ENCODE measurements around the gene CALCOCO2.
"Not testable (repeated sequence)": the region's sequence is repeated elsewhere in the genome, so short reads cannot be mapped to it uniquely, and the experiment has no call there.

The CALCOCO2 gene

DNA sequence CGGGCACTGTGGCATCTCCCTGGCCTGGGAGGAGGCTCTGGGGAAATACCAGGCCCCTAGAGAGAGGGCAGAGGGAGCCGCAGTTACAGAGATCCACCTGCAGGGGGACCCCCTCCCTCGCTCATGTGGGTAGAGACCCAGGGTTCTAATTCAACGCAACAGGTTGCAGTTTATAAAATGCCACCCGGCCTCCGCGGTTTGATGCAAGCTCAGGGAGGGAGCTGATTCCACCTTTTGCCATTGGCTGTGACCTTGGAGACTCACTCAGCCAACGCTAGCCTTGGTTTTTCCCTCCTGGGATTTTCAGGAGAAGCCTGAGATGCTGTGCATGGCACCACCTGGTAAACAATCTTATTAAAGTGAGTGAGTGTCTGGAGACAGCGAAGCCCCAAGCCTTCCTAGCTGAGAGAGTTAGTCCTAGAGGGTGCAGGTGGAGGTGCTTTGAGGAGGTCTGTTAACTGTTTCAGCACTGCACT is 25.9 kb upstream of the CALCOCO2 start:
- Histone ChIP-seq H3K4me3 (ENCODE audit: low read depth, low read length) (peak overlapping the region; percentile 19), H3K27me3 (ENCODE audit: control insufficient read depth, insufficient read depth, low read length) (no peaks in the 10 kb centered on the region), H3K36me3 (ENCODE audit: control insufficient read depth, insufficient read depth, low read length) (no peaks in the 10 kb centered on the region), H3K9me3 (ENCODE audit: control insufficient read depth, insufficient read depth, low read depth, low read length) (no peaks in the 10 kb centered on the region), H3K4me1 (ENCODE audit: control insufficient read depth, insufficient read depth, low read length) (no peaks in the 10 kb centered on the region), H3K9ac (ENCODE audit: low read length) (no peak overlapping the region), H3K27ac (ENCODE audit: low read depth, low read length) (no peak overlapping the region)

DNA sequence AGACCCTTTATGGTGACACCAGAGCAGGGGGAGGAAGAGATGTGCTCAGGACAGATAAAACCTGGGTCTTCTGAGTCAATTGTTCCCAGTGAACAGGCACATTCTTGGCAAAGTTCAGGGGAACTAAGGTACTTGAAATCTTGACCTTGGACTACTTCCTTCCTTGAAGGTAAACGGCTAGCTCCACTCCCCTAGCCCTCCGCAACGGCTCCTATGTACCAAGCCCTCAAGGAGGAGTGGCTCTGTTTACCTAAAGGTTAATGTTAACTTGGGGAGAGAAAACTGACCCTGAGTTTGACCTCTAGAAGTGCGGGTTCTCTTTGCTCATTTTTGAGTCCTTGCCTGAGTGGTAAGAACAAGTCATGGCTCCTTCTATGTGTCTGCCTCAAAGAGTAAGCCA is 21.7 kb upstream of the CALCOCO2 start:
- Histone ChIP-seq H3K27me3 (ENCODE audit: control insufficient read depth, insufficient read depth, low read length) (no peaks in the 10 kb centered on the region), H3K4me3 (ENCODE audit: low read depth, low read length) (no peak overlapping the region), H3K4me1 (ENCODE audit: control insufficient read depth, insufficient read depth, low read length) (no peaks in the 10 kb centered on the region), H3K36me3 (ENCODE audit: control insufficient read depth, insufficient read depth, low read length) (no peaks in the 10 kb centered on the region), H3K9me3 (ENCODE audit: control insufficient read depth, insufficient read depth, low read depth, low read length) (no peaks in the 10 kb centered on the region), H3K9ac (ENCODE audit: low read length) (no peak overlapping the region), H3K27ac (ENCODE audit: low read depth, low read length) (no peak overlapping the region)

DNA sequence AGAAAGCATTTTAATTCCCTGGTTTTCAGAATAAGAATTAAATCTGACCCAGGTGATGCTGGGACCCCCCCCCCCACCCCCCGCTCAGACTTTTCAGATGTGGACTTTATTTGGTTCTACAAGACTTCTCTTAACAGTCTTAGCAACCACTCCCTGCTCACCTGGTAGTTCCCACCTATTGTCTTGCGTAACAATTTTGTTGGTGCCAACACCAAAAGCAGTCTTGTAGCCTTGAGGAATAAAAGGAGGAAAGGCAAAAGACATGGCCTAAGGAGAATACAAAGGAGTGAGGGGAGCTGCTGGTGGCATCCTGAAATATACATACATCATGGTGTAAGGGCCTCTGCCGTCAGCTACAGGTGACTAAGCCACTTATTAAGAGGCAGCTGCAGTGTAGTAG is 18.8 kb upstream of the CALCOCO2 start:
- H3K9ac ChIP-seq (ENCODE audit: low read length) = no peak overlapping the region
- H3K4me1 ChIP-seq (ENCODE audit: control insufficient read depth, insufficient read depth, low read length) = no peaks in the 10 kb centered on the region
- peaks cover 18% of the 10 kb centered on the region for H3K27me3 ChIP-seq (ENCODE audit: control insufficient read depth, insufficient read depth, low read length)
- H3K9me3 ChIP-seq (ENCODE audit: control insufficient read depth, insufficient read depth, low read depth, low read length) = no peaks in the 10 kb centered on the region
- H3K4me3 ChIP-seq (ENCODE audit: low read depth, low read length) = no peak overlapping the region
- no peak overlapping the region for H3K27ac ChIP-seq (ENCODE audit: low read depth, low read length)
- no peaks in the 10 kb centered on the region for H3K36me3 ChIP-seq (ENCODE audit: control insufficient read depth, insufficient read depth, low read length)

- Histone ChIP-seq H3K4me1 (ENCODE audit: control insufficient read depth, insufficient read depth, low read length) (peaks cover 20% of the 10 kb centered on the region), H3K36me3 (ENCODE audit: control insufficient read depth, insufficient read depth, low read length) (no peaks in the 10 kb centered on the region), H3K9ac (ENCODE audit: low read length) (no peak overlapping the region), H3K9me3 (ENCODE audit: control insufficient read depth, insufficient read depth, low read depth, low read length) (no peaks in the 10 kb centered on the region), H3K27ac (ENCODE audit: low read depth, low read length) (no peak overlapping the region), H3K4me3 (ENCODE audit: low read depth, low read length) (no peak overlapping the region), H3K27me3 (ENCODE audit: control insufficient read depth, insufficient read depth, low read length) (peaks cover 18% of the 10 kb centered on the region)
Observed at GRCh38 chr17:48814504-48814903, 16.3 kb upstream of the CALCOCO2 start.

DNA sequence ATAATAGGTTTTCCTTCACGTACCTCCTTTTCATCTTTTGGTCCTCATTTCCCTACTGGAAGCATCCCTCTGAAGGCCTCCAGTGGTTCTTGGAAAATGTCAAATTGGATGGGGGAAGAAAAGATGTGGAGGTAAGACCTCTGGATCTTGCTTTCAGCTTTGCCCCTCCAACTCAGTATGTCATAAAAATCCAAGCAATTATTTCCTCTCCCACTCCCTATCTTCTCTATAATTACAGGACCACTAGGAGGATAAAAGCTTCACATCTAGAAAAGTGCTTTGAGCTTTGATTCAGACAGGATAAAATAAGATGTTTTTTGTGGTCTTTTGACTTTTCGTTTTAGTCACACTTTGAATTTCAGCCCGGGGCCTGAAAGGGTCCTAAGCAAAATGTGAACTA is 15.5 kb upstream of the CALCOCO2 start:
- Histone ChIP-seq H3K27me3 (ENCODE audit: control insufficient read depth, insufficient read depth, low read length) (peaks cover 18% of the 10 kb centered on the region), H3K9ac (ENCODE audit: low read length) (no peak overlapping the region), H3K36me3 (ENCODE audit: control insufficient read depth, insufficient read depth, low read length) (no peaks in the 10 kb centered on the region), H3K9me3 (ENCODE audit: control insufficient read depth, insufficient read depth, low read depth, low read length) (no peaks in the 10 kb centered on the region), H3K4me3 (ENCODE audit: low read depth, low read length) (no peak overlapping the region), H3K27ac (ENCODE audit: low read depth, low read length) (no peak overlapping the region), H3K4me1 (ENCODE audit: control insufficient read depth, insufficient read depth, low read length) (peaks cover 20% of the 10 kb centered on the region)

- no peak overlapping the region for H3K27ac ChIP-seq (ENCODE audit: low read depth, low read length)
- H3K9ac ChIP-seq (ENCODE audit: low read length) = peak overlapping the region; percentile 56
- peaks cover 18% of the 10 kb centered on the region for H3K27me3 ChIP-seq (ENCODE audit: control insufficient read depth, insufficient read depth, low read length)
- H3K4me1 ChIP-seq (ENCODE audit: control insufficient read depth, insufficient read depth, low read length) = peaks cover 20% of the 10 kb centered on the region
- H3K36me3 ChIP-seq (ENCODE audit: control insufficient read depth, insufficient read depth, low read length) = no peaks in the 10 kb centered on the region
- no peaks in the 10 kb centered on the region for H3K9me3 ChIP-seq (ENCODE audit: control insufficient read depth, insufficient read depth, low read depth, low read length)
- H3K4me3 ChIP-seq (ENCODE audit: low read depth, low read length) = peak overlapping the region; percentile 96
Observed at GRCh38 chr17:48816438-48816773, 14.4 kb upstream of the CALCOCO2 start.

DNA sequence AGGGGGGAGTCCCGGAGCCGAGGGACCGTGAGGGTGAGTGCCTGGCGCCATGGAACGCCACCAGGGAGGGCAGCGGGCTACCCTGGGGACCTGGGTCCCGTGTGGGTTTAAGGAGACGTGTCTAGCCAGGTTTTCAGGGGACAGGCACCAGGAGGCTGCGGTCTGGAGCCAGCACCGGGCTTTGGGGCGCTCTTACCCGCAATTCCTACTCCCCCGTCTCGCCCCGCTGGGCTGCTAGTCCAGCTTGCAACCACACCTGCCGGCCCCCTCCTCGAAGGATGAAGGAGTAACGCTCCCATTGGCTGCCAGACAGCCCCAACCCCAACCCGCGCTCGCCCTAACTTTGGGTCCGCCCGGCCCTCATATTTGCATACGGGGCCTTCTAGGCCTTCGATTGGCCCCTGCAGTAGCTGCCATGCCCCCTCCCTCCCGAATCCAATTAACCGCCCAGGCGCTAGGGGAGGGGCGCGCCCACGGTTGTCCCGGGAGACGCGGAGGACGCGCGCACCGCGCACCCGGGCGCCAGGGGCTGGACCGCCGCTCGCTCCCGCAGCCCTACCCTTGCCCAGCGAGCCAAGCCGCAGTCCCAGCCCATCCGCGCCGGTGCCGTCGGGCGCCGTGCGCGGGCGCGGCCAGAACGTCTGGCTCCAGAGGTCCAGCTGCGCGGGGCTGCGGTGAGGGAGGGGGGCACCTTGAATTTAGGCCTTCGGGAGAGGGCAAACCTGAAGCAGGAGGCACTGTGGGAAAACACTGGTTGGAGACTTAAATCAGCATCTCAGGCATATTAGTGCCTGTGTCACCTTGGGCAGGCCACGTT is 13.9 kb upstream of the CALCOCO2 start, which contains the start of gene TTLL6:
Gene TTLL6, minus strand, starts transcription at position 456 of the 817 bp plus-strand sequence. Its CDS starts 157 bp downstream, at position 299.
- Histone ChIP-seq H3K4me3 (ENCODE audit: low read depth, low read length) (peak within 1 kb of the TSS; percentile 96), H3K27ac (ENCODE audit: low read depth, low read length) (no peak within 1 kb of the TSS), H3K27me3 (ENCODE audit: control insufficient read depth, insufficient read depth, low read length) (peaks cover 18% of the 10 kb centered on the region), H3K9me3 (ENCODE audit: control insufficient read depth, insufficient read depth, low read depth, low read length) (no peaks in the 10 kb centered on the region), H3K9ac (ENCODE audit: low read length) (peak within 1 kb of the TSS; percentile 56), H3K4me1 (ENCODE audit: control insufficient read depth, insufficient read depth, low read length) (peaks cover 20% of the 10 kb centered on the region), H3K36me3 (ENCODE audit: control insufficient read depth, insufficient read depth, low read length) (no peaks in the 10 kb centered on the region)

- peak overlapping the region; percentile 14 for H3K4me3 ChIP-seq (ENCODE audit: low read depth, low read length)
- peaks cover 20% of the 10 kb centered on the region for H3K4me1 ChIP-seq (ENCODE audit: control insufficient read depth, insufficient read depth, low read length)
- H3K27ac ChIP-seq (ENCODE audit: low read depth, low read length) = peak overlapping the region; percentile 24; the same call in 1 of the 2 replicates
- H3K9me3 ChIP-seq (ENCODE audit: control insufficient read depth, insufficient read depth, low read depth, low read length) = no peaks in the 10 kb centered on the region
- H3K27me3 ChIP-seq (ENCODE audit: control insufficient read depth, insufficient read depth, low read length) = peaks cover 18% of the 10 kb centered on the region
- peak overlapping the region; percentile 12 for H3K9ac ChIP-seq (ENCODE audit: low read length)
- no peaks in the 10 kb centered on the region for H3K36me3 ChIP-seq (ENCODE audit: control insufficient read depth, insufficient read depth, low read length)
Observed at GRCh38 chr17:48818361-48818841, 12.4 kb upstream of the CALCOCO2 start.

DNA sequence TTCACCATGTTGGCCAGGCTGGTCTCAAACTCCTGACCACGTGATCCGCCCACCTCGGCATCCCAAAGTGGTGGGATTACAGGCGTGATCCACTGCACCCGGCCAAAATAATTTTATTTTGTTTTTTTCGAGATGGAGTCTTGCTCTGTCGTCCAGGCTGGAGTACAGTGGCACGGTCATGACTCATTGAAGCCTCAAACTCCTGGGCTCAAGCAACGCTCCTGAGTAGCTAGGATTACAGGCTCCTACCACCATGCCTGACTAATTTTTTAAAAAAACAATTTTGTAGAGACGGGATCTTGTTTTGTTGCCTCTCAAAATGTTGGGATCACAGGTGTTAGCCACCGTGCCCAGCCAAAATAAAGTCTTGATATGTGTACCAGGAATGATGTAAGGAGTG is 11.4 kb upstream of the CALCOCO2 start:
- Histone ChIP-seq H3K4me1 (ENCODE audit: control insufficient read depth, insufficient read depth, low read length) (peaks cover 20% of the 10 kb centered on the region), H3K27me3 (ENCODE audit: control insufficient read depth, insufficient read depth, low read length) (peaks cover 18% of the 10 kb centered on the region), H3K27ac (ENCODE audit: low read depth, low read length) (no peak overlapping the region), H3K9ac (ENCODE audit: low read length) (no peak overlapping the region), H3K9me3 (ENCODE audit: control insufficient read depth, insufficient read depth, low read depth, low read length) (no peaks in the 10 kb centered on the region), H3K36me3 (ENCODE audit: control insufficient read depth, insufficient read depth, low read length) (no peaks in the 10 kb centered on the region), H3K4me3 (ENCODE audit: low read depth, low read length) (no peak overlapping the region)

DNA sequence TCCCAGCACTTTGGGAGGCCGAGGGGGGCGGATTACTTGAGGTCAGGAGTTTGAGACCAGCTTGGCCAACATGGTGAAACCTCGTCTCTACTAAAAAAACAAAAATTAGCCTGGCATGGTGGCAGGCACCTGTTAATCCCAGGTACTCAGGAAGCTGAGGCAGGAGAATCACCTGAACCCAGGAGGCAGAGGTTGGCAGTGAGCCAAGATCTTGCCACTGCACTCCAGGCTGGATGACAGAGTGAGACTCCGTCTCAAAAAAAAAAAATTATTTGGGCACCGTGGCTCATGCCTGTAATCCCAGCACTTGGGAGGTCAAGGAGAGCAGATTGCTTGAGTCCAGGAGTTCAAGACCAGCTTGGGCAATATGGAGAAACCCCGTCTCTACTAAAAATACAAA is 9.9 kb upstream of the CALCOCO2 start:
- H3K27me3 ChIP-seq (ENCODE audit: control insufficient read depth, insufficient read depth, low read length); H3K4me3 ChIP-seq (ENCODE audit: low read depth, low read length); H3K9ac ChIP-seq (ENCODE audit: low read length); H3K27ac ChIP-seq (ENCODE audit: low read depth, low read length); H3K9me3 ChIP-seq (ENCODE audit: control insufficient read depth, insufficient read depth, low read depth, low read length); H3K36me3 ChIP-seq (ENCODE audit: control insufficient read depth, insufficient read depth, low read length): not testable (repeated sequence)
- H3K4me1 ChIP-seq (ENCODE audit: control insufficient read depth, insufficient read depth, low read length) = peaks cover 20% of the 10 kb centered on the region

GRCh38 chr17:48825446-48826381 is 5.1 kb upstream of the CALCOCO2 start:
- Histone ChIP-seq H3K27me3 (ENCODE audit: control insufficient read depth, insufficient read depth, low read length) (no peaks in the 10 kb centered on the region), H3K27ac (ENCODE audit: low read depth, low read length) (no peak overlapping the region), H3K4me1 (ENCODE audit: control insufficient read depth, insufficient read depth, low read length) (no peaks in the 10 kb centered on the region), H3K9me3 (ENCODE audit: control insufficient read depth, insufficient read depth, low read depth, low read length) (no peaks in the 10 kb centered on the region), H3K9ac (ENCODE audit: low read length) (no peak overlapping the region), H3K36me3 (ENCODE audit: control insufficient read depth, insufficient read depth, low read length) (no peaks in the 10 kb centered on the region), H3K4me3 (ENCODE audit: low read depth, low read length) (no peak overlapping the region)

Measured in HUES6 (cell line).